GM18909 (cell line): ENCODE data around the gene LRFN2.

Experiments used
- ATAC-seq: cut with Tn5 transposase; IDR thresholded peaks from one replicate; pipeline ENCODE4 v1.9.1; 2021; ENCODE audit warnings: mild to moderate bottlenecking; ENCODE audit not compliant: unreplicated experiment, poor library complexity

Gene LRFN2

GRCh38 chr6:40411881-40412280 lies 175.3 kb downstream of the LRFN2 start:
- ATAC-seq = no peak

DNA sequence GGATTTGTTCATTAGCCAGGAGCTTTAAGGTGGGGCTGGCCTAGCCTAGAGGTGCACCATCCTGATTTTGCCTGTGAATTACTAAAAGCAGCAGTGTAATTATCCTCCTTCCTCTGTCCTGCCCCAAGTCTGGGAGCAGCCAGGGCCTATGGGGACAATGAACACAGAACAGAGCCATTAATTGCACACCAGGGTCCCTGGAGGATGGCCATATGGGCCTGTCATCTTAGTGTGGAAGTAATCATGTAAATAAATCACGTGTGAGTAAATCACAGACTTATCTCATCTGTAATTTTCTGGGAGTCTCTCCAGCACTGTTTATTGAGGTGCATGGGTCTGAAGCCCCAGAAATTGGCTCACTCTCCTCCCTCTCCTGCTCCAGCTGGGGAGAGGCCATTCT lies 176.3 kb downstream of the LRFN2 start:
- no peak for ATAC-seq

DNA sequence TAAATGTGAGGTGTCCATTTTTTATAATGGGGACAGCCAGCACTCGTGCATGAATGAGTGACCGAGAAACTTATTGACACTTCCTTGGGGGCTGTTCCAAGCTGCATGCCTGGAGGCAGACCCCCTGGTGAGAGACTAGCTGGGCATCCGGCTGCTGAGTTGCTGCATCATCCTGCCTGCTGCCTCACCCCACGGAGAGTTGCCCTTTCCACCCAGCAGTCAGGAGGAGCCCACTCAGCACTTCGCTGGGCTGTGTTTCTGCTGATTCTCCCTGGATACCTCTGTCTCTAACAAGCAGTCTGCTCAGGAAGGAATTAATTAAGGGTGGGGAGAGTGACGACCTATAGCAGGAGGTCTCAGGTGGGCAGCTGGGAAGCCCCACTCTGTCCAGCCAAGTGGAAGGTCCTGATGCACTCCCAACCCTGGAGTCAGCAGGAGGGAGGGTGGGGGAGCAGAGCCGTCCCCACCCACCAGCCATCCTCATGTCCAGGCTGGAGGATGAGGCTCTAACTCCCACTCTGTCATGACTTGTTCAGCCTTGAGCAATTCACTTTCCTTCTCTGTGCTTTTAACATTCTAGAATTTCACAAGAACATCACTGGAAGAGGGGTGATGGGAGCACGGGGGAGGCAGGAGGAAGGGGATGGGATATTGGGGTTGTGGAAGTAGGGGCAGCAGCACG lies 177.3 kb downstream of the LRFN2 start:
- no peak for ATAC-seq

GRCh38 chr6:40408786-40409542 lies 178.2 kb downstream of the LRFN2 start:
- ATAC-seq = no peak

- ATAC-seq = no peak
Observed at GRCh38 chr6:40407239-40407638, 179.9 kb downstream of the LRFN2 start.

DNA sequence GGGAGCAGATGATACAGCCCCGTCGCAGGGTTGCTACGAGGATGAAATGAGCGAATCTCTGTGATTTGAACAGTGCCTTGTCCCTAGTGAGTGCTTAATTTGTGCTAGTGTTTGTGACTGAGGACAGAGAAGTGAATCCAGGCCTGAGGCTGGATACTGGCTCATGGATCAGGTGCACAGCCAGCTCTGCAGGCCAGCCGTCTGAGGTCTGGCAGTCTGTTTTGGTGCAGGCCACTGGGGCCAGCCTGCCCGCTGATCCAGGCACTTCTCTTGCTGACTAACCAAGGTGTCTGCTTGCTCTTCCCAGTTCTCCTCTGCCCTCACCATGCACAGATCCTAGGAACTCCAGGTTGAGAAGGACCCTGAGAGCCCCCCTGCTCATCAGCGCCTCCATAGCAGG lies 181.0 kb downstream of the LRFN2 start:
- ATAC-seq = no peak

DNA sequence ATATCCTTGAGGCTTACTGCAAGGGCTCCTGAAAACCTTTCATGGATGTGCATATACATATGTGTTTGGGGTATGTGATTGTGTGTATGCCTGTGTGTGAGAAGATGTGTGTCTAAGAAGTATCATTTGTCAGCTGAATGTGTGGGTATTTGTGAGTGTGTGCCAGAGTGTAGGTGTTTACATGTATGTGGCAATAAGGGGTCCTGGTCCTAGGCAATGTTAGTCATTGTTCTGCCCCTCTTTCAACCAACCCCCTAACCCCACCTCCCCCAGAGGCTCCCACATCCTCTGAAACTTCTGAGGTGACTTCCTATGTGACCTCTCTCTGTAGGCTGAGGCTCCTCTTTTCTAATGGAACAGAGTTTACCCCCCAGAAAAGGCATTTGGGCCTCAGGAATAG lies 186.4 kb downstream of the LRFN2 start:
- no peak for ATAC-seq

DNA sequence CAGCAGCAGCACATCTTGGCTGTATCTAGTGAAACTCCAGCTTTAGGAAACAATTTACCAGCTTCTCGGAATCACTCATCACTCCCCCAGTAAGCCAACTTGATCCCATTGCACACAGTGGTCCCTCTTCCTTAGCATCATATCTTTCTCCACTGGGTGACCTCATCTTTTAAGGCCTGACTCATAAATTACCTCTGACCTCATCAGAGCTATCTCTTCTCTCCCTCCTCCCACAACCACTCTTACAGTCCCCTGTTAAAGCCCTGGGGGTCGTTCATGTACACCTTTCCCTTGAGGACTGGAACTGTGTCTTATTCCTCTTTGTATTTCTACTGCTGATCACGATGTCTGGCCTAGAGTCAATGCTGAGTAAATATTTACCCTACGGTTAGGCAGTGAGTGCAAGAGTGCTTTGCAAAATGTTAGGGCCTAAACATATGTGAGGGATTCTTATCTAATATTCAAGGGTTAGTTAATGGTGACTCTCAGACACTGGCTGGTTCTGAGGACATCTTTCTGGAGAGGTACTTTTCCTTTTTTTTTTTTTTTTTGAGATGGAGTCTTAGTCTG lies 187.2 kb downstream of the LRFN2 start:
- ATAC-seq = no peak

DNA sequence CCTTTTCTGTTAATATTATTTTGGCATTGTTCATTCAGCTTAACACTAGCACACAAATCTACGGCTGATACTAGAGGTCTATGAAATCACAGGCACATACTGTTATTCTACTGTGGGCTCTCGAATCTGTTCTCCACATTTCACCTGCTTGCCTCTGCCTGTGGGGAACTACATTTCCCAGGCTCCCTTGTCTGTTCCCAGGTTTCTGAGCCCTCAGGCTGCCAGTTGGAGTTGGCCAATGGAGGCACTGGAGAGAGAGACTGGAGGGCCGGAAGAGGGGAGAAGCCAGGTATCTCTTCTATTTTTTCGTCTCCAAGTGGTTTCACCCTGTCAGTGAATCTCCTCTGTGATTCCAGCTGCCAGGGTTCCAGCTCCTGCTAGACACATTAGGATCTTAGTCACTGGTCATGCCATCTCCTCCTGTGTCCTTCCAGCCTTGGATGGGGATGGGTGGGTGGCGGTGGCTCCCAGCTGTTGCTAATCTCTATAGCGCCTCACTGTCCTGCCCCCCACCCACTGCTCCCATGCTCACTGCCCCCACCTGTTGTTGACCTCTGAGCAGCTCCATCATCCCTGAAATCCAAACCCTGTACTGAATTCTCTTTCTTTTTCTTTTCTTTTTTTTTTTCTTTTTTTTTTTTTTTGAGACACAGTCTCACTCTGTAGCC lies 188.2 kb downstream of the LRFN2 start:
- ATAC-seq = no peak

- no peak for ATAC-seq
Observed at GRCh38 chr6:40398034-40398691, 189.0 kb downstream of the LRFN2 start.

DNA sequence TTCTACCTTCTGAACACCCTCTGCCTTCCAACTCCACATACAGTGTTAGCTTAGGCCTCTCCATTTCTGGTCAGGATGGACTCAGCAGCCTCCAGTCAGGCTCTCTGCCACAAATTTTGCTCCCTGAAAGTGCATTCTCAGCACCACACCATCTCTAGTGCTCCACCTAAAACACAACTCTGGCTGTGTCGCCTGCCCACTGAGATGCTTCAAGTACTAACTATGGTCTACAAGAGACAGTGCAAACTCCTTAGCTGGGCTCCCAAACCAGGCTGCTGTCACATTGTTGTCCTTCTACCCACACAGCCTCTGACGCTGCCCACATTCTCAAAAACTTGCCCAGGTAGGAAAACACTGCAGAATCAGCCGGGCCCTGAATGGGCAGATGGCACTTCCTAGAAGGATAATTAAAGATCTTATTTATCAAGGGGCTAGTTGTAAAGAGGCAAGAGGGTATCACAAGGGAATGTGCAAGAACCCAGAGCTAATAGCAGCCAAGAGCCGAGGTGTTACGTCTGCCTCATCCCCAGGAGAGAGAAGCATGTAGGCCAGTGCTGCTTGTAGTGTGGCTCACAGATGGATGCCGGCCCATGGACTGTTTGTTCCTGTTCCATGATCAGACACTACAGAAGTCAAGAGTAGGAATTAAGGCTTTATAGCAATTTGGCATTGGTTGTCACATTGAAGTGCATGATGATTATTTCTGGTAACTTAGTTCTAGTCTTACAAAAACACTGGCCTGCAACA lies 189.7 kb downstream of the LRFN2 start:
- ATAC-seq = no peak

- ATAC-seq = no peak
Observed at GRCh38 chr6:40395698-40396076, 191.5 kb downstream of the LRFN2 start.

DNA sequence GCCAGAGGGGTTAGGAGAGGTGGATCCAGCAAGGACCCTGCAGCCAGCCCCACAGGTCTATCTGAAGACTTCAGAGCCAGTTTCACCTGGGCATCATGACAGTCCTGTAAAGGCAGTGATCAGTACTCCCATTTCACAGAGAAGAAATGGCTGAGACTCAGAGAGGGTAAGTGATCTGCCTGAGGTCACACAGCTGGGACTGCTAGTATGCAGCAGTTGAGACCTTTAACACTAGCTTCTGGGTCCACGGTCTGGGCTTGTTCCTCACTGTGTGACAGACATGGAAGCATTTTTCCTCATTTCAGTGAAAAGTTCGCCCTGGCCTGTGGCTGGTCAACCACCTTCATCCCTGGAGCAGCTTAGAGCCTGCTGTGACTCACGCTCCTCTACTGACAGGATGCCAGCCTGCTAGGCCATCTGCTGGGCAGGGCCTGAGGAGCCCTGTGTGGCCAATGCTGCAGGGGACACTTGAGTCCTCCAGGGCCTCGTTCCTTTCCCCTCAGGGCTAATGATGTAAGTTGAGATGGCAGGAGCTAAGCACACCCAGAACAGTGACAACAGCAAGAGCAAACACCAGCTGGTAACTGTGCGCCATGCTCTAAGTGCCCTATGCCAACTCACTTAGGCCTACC lies 192.0 kb downstream of the LRFN2 start:
- ATAC-seq = no peak

GRCh38 chr6:40394381-40394780 lies 192.8 kb downstream of the LRFN2 start:
- ATAC-seq = no peak

GRCh38 chr6:40393641-40394040 lies 193.5 kb downstream of the LRFN2 start:
- no peak for ATAC-seq

DNA sequence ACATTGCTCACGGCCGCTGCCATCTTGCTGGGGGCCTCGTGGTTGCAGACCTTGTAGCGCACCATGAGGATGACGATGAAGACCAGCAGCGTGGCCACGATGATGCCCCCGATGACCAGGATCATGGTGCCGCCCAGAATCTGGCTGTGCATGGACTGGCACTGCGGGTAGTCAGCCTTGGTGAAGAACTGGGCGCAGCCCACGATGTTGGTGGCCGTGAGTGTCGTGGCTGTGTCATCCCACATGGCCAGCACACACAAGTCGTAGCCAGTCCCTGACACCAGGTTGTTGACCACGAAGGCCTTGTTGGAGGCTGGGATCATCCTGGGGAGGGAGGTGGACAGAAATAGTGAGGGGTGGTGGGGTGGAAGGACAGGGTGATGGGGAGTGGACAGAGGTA lies 194.6 kb downstream of the LRFN2 start:
- no peak for ATAC-seq

DNA sequence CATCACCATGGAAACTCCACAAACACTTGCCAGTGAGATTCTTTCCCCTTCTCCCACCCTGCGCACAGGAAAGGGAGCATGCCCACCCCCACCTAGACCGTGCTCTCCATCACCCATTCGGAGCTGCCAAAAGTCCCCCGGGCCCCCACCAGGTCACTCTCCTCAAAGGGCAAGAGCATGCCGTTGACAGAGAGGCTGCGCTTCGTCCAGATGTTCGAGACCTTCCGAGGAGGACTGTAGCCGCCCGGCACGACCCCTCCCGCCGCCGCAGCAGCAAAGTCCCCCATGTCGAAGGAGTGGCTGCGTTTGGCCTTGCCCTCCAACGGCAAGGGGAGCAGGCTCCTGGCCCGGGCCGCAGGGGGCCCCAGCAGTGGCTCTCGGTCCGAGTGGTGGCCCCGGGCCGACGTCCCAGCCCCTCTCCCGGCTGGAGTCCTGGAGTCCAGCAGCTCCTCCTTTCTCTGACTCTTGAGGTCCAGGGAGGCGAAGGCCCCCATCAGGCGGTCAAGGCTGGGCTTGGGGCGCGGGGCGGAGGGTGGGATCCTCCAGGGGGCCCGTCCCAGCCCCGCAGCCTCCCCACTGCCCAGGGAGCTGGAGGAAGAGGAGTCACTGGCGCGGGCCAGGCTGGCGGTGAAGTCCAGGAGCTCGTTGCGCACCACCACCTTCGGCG lies 195.2 kb downstream of the LRFN2 start:
- no peak for ATAC-seq

- no peak for ATAC-seq
Observed at GRCh38 chr6:40391086-40391485, 196.1 kb downstream of the LRFN2 start.
